GM19468 (cell line): Measurements from ENCODE around the gene CPZ.

Experiments
- ATAC-seq: cut with Tn5 transposase; IDR thresholded peaks from one replicate; pipeline ENCODE4 v1.9.1; 2021; ENCODE audit warnings: mild to moderate bottlenecking, moderate library complexity, moderate number of reproducible peaks; ENCODE audit not compliant: unreplicated experiment; ENCODE audit errors: extremely low read depth

CPZ gene

GRCh38 chr4:8666581-8666980, 74.0 kb downstream of the CPZ start:
- ATAC-seq: no peak
